Right hindlimb (tissue), 1 donor: ENCODE results near the gene ACTRT1.

Source experiments
- DNase-seq: peaks from one replicate; pipeline ENCODE4 v3.0.0-alpha.2; 2018

Gene ACTRT1

GRCh38 chrX:128052303-128052702, at the start of gene ACTRT1:
TSS of gene ACTRT1 (minus strand) at chrX:128052403. CDS start at chrX:128052206, 197 bp downstream.
- no peak for DNase-seq

GRCh38 chrX:128078545-128078944, 26.3 kb upstream of the ACTRT1 start:
- no peak for DNase-seq

GRCh38 chrX:128057421-128057820, 5.2 kb upstream of the ACTRT1 start:
- DNase-seq = no peak

GRCh38 chrX:128051526-128051925, 677 bp downstream of the ACTRT1 start:
- DNase-seq = no peak

GRCh38 chrX:128035318-128035717, 16.9 kb downstream of the ACTRT1 start:
- DNase-seq = no peak

- DNase-seq = no peak
Measured at GRCh38 chrX:128021566-128021965, 30.6 kb downstream of the ACTRT1 start.

- DNase-seq = no peak
Measured at GRCh38 chrX:128020701-128021100, 31.5 kb downstream of the ACTRT1 start.

- DNase-seq = no peak
Measured at GRCh38 chrX:128019218-128019617, 33.0 kb downstream of the ACTRT1 start.

- DNase-seq = no peak
Measured at GRCh38 chrX:128012015-128012414, 40.2 kb downstream of the ACTRT1 start.

GRCh38 chrX:128007882-128008281, 44.3 kb downstream of the ACTRT1 start:
- no peak for DNase-seq
